Stimulated activated naive CD4-positive, alpha-beta T cell (primary cell): ENCODE data around the gene HIPK3.
A peak's percentile ranks its signal among the peaks of the same experiment; 100 is the strongest.
"Not testable (repeated sequence)": the region's sequence is repeated elsewhere in the genome, so short reads cannot be mapped to it uniquely, and the experiment has no call there.

ENCODE experiments used
- DNase-seq, 6 experiments: peaks; one replicate each; lab custom pipeline; 2025; lab: John Stamatoyannopoulos, UW

The HIPK3 gene

GRCh38 chr11:33258631-33259205, 1.5 kb downstream of the HIPK3 start:
- DNase-seq = peak in 2 of 6 experiments; percentile 1 to 53

GRCh38 chr11:33259869-33260268, 2.7 kb downstream of the HIPK3 start:
- DNase-seq = no peak

- not testable (repeated sequence) for DNase-seq
Measured at GRCh38 chr11:33261350-33261749, 4.2 kb downstream of the HIPK3 start.

- no peak for DNase-seq
Measured at GRCh38 chr11:33262011-33262645, 4.9 kb downstream of the HIPK3 start.

GRCh38 chr11:33263549-33263948, 6.4 kb downstream of the HIPK3 start:
- DNase-seq = no peak

GRCh38 chr11:33264926-33265325, 7.7 kb downstream of the HIPK3 start:
- DNase-seq = no peak

- DNase-seq = no peak
Measured at GRCh38 chr11:33266393-33267215, 9.4 kb downstream of the HIPK3 start.

- DNase-seq = no peak
Measured at GRCh38 chr11:33268945-33269540, 11.9 kb downstream of the HIPK3 start.

GRCh38 chr11:33269822-33270221, 12.6 kb downstream of the HIPK3 start:
- DNase-seq = no peak

- DNase-seq = no peak
Measured at GRCh38 chr11:33271059-33271458, 13.9 kb downstream of the HIPK3 start.

GRCh38 chr11:33272338-33273107, 15.3 kb downstream of the HIPK3 start:
- DNase-seq = no peak

- no peak for DNase-seq
Measured at GRCh38 chr11:33273656-33274055, 16.5 kb downstream of the HIPK3 start.

GRCh38 chr11:33280411-33280810, 23.2 kb downstream of the HIPK3 start:
- no peak for DNase-seq

GRCh38 chr11:33281758-33282157, 24.6 kb downstream of the HIPK3 start:
- no peak for DNase-seq

GRCh38 chr11:33284818-33285217, 27.6 kb downstream of the HIPK3 start:
- no peak for DNase-seq

- no peak for DNase-seq
Measured at GRCh38 chr11:33290319-33290718, 33.1 kb downstream of the HIPK3 start.

- DNase-seq = no peak
Measured at GRCh38 chr11:33291004-33291777, 34.0 kb downstream of the HIPK3 start.

GRCh38 chr11:33292311-33292710, 35.1 kb downstream of the HIPK3 start:
- no peak for DNase-seq

- no peak for DNase-seq
Measured at GRCh38 chr11:33294224-33294623, 37.0 kb downstream of the HIPK3 start.

GRCh38 chr11:33294797-33295196, 37.6 kb downstream of the HIPK3 start:
- no peak for DNase-seq

- no peak for DNase-seq
Measured at GRCh38 chr11:33296695-33297094, 39.5 kb downstream of the HIPK3 start.
